Lower leg skin (tissue), 4 donors: ENCODE results near the gene FUS. TPM values are rescaled to one million over a fixed set of nuclear protein-coding genes. Genes with fewer than 3 reads are reported as not detected.
"Not testable (repeated sequence)": the region's sequence is repeated elsewhere in the genome, so short reads cannot be mapped to it uniquely, and the experiment has no call there.

Experiments
- DNase-seq, 2 donors: peaks; one replicate each; pipeline ENCODE4 v3.0.0-alpha.2; 2019; ENCODE audit warnings: low spot score in 2 of 2
- H3K4me3 ChIP-seq: fragments of 200-600 bp; sonication (generic); 2 replicates; pipeline ENCODE4 v1.5.1; 2017; ENCODE audit warnings: mild to moderate bottlenecking, low read depth; ENCODE audit not compliant: poor library complexity, severe bottlenecking
- POLR2A ChIP-seq, 2 donors: fragments of 450-650 bp; IDR thresholded peaks; one replicate each; pipeline ENCODE4 v1.6.1; 2016 to 2017; ENCODE audit warnings: antibody characterized with exemption in 2 of 2, mild to moderate bottlenecking in 1 of 2, moderate library complexity in 1 of 2
- WGBS, 2 donors: methylation state at CpG; one replicate each; pipeline ENCODE4 v1.1.5; 2018; 5-methylcytosine and 5-hydroxymethylcytosine counted together
- intact Hi-C: fragments of 100-400 bp; cut with DNase I; formaldehyde crosslinking; loops from one replicate; pipeline ENCODE4 v1.15.0; 2023; ENCODE audit warnings: low total_unique reads
- total RNA-seq, 4 donors: library from RNA; depleted of rRNA; stranded (reverse); fragments of >200 nt; gene quantifications; one replicate each; pipeline ENCODE4 v1.1.0, GENCODE V29; 2016
- TF ChIP-seq, protein P1 (sequence below), 3 donors: fragments of 450-650 bp; IDR thresholded peaks; one replicate each; pipeline ENCODE4 v1.5.1; 2016; ENCODE audit warnings: antibody characterized with exemption in 3 of 3, mild to moderate bottlenecking in 3 of 3, moderate library complexity in 2 of 3

FUS gene
- total RNA-seq, 4 donors from 2014 or later: 31.9 to 55.8 (median 34.9) TPM

DNA sequence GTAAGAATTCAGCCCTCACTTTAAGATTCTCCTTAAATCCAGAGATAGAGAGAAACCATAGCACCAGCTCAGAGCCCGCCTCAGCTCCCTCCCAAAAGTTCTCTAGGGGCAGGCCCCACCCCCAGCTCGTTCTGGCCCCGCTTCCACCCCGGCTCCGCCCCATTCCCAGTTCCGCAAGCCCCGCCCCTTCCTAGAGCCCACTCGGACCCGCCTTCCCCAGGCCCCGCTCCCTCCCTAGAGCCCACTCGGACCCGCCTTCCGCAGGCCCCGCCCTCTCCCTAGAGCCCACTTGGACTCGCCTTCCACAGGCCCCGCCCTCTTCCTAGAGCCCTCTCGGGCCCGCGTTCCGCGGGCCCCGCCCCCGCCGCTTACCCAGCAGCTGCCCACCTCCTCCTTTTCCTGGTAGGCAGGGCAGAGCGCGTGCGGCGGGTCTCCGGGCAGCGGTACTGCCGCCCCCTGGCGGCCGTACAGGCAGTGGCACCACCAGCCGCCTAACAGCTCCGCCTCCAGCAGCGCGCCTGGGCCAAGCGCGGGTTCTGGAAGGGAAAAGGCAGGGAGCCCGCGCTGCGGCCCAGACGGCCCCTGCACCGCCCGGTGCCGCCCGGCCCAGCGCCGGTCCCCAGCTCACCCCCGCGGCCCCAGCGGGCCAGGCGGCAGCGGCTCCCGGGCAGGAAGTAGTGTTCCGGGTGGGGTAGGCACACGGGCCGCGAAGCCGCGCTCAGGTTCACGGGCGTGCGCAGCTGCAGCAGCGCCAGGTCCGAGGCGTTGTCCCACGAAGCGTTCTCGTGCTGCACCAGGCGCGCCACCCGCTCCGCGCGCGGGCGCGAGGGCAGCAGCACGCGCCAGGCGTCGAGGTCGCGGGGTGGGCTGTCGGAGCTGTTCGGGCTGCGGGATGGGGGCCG lies 37.6 kb upstream of the FUS start:
- no peak for TF ChIP-seq POLR2A (IDR thresholded peaks at IDR 0.05)
- TF ChIP-seq, protein P1, sequence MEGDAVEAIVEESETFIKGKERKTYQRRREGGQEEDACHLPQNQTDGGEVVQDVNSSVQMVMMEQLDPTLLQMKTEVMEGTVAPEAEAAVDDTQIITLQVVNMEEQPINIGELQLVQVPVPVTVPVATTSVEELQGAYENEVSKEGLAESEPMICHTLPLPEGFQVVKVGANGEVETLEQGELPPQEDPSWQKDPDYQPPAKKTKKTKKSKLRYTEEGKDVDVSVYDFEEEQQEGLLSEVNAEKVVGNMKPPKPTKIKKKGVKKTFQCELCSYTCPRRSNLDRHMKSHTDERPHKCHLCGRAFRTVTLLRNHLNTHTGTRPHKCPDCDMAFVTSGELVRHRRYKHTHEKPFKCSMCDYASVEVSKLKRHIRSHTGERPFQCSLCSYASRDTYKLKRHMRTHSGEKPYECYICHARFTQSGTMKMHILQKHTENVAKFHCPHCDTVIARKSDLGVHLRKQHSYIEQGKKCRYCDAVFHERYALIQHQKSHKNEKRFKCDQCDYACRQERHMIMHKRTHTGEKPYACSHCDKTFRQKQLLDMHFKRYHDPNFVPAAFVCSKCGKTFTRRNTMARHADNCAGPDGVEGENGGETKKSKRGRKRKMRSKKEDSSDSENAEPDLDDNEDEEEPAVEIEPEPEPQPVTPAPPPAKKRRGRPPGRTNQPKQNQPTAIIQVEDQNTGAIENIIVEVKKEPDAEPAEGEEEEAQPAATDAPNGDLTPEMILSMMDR (IDR thresholded peaks at IDR 0.05): peak in 1 of 3 donors; percentile 94
- WGBS, 2 donors: 0 to 2% methylated on average over 35 to 54 of the region's 89 CpGs
- intact Hi-C loops: loop anchor here (10.0 kb wide), 1 partner anchor 158 kb away; the partner anchor contains the start of gene HSD3B7
- peak overlapping the region; percentile 4 for H3K4me3 ChIP-seq
- peak; percentile 98 to 100 for DNase-seq

DNA sequence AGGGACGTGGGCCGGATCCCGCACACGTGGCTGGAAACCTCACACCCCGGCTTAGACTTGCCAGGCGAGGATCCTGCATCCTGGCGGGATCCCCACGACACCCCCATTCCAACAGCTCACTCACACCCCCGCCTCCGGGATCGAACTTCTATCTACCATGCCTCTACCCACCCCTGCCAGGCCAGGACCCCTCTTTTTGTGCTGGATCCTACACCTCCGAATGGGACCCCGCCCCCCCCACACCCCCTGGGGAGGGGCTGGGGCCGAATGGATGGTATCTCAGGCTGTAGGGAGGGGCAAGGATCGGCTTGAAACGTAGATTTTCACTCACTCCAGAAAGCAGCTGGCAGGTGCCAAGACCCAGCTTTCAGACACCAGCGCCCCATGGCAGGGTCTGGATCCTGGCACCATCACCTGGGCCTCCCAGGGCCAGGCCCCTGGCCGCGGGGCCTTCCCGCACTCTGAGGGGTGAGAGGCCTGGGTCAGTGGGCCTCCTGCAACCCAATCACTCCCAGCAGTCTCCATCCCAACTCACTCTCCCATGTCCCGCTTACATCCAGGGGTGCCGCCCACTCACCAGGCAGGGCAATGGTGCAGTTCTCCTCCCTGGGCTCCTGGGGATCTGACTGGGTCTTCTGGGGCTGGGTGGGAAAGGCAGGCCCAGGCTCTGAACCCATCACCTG lies 36.8 kb upstream of the FUS start:
- H3K4me3 ChIP-seq: no peak overlapping the region
- TF ChIP-seq, protein P1 (IDR thresholded peaks at IDR 0.05): no peak
- no peak for TF ChIP-seq POLR2A (IDR thresholded peaks at IDR 0.05)
- WGBS, 2 donors: 51 to 71% methylated on average over 17 to 18 of the region's 22 CpGs
- intact Hi-C loops: loop anchor here (10.0 kb wide), 1 partner anchor 158 kb away; the partner anchor contains the start of gene HSD3B7
- DNase-seq: peak in 1 of 2 donors; percentile 88

DNA sequence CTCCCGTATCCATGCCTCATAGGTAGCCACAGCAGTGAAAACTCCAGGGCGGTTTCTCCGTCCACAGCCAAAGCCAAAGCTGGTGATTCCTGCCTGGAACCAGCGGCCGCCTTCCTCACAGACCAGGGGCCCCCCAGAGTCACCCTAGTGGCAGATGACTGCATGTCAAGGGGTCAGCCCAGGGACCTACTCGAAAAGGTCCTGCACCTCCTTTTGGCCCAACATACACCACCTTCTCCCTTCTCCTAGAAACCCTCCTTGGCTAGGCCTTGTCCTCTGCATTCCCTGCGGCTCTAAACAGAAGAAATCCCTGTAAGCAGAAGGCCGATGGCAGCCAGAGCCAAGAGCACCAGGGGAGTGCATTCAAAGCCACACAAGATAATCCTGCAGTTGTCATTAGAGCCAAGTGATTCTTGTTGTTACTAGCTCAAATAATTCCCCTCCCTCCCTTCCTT lies 36.2 kb upstream of the FUS start:
- no peak overlapping the region for H3K4me3 ChIP-seq
- TF ChIP-seq, protein P1 (IDR thresholded peaks at IDR 0.05): no peak
- no peak for TF ChIP-seq POLR2A (IDR thresholded peaks at IDR 0.05)
- intact Hi-C loops: loop anchor here (10.0 kb wide), 1 partner anchor 159 kb away; the partner anchor contains the start of gene HSD3B7
- 88 to 92% methylated on average over 8 of the region's 8 CpGs for WGBS, 2 donors
- DNase-seq: no peak

DNA sequence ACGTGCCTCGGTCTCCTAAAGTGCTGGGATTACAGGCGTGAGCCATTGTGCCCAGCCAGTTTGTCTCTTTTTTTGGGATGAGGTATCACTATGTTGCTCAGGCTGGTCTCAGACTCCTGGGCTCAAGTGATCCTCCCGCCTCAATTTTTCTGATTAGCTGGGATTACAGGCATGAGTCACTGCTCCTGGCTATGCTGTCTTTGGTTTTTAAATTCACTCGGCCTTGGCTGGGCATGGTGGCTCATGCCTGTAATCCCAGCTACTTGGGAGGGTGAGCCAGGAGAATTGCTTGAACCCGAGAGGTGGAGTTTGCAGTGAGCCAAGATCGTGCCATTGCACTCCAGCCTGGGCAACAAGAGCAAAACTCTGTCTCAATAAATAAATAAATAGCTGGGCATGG lies 35.5 kb upstream of the FUS start:
- not testable (repeated sequence) for H3K4me3 ChIP-seq
- intact Hi-C loops: loop anchor here (10.0 kb wide), 1 partner anchor 160 kb away; the partner anchor contains the start of gene HSD3B7
- 65 to 67% methylated on average over 7 of the region's 7 CpGs for whole genome bisulfite sequencing, 2 donors

DNA sequence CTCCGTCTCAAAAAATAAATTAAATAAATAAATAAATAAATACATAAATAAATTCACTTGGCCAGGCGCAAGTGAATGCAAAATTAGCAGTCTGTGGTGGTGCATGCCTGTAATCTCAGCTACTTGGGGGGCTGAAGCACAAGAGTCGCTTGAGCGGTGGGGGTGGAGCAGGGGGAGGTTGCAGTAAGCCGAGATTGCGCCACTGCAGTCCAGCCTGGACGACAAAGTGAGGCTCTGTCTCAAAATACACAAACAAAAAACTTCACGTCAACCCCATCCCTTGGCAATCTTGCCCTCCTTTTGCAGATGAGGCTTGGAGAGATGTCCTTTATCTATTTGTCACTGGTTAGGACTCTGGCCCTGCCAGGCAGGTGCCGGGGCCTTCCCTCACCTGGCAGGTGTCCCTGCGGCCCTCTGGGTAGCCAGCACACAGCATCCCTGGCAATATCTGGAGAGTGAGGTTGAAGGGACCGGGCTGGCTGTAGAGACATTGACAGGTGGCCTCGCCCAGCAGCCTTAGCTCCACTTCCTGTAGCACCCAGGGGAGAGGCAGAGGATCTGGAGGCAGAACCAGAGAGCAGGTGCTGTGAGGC lies 34.4 kb upstream of the FUS start:
- H3K4me3 ChIP-seq: no peak overlapping the region
- 81 to 83% methylated on average over 12 of the region's 12 CpGs for WGBS, 2 donors
- DNase-seq: no peak
- intact Hi-C loops: loop anchor here (10.0 kb wide), 1 partner anchor 161 kb away; the partner anchor contains the start of gene HSD3B7
- TF ChIP-seq, protein P1 (IDR thresholded peaks at IDR 0.05): no peak
- no peak for TF ChIP-seq POLR2A (IDR thresholded peaks at IDR 0.05)

More for the DNA sequence above, 35.5 kb upstream of the FUS start:
- not testable (repeated sequence) for DNase-seq
